ENCODE data around the gene RNF2. TPM values are rescaled to one million over a fixed set of nuclear protein-coding genes. Genes with fewer than 3 reads are reported as not detected.
A peak's percentile ranks its signal among the peaks of the same experiment; 100 is the strongest.

The RNF2 gene
- total and polyA plus RNA-seq, 2 of the 13 experiments (the other 11 are each of a cell fraction or from before 2014, with no cell fraction given) = 19.3 to 21.7 TPM

DNA sequence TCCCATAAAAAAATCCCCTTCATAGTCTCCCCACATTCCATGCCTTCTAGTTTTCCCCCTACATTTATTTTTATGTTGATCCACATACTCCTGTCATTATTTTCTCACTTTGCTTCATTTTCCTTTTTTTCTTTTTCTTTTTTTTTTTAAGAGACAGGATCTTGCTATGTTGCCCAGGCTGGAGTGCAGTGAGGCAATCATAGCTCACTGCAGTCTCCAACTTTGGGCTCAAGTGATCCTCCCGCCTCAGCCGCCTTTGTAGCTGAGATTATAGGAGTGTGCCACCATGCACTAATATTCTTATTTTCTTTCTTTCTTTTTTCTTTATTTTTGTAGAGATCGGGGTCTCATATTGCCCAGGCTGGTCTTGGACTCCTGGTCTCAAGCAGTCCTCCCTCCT is 7.8 kb downstream of the RNF2 start:
- Histone ChIP-seq H3K9me3 (ENCODE audit: low read length) (no peaks in the 10 kb centered on the region), H3K4me2 (ENCODE audit: low read depth, low read length) (no peak overlapping the region), H3K36me3 (replicated peaks in 1 of 2; ENCODE audit: control insufficient read depth in 1 of 2, insufficient read depth in 2 of 2, low read length in 2 of 2) (no peaks in the 10 kb centered on the region; a peak in 1 of 5 replicates), H3K27ac (ENCODE audit: extremely low read length, insufficient read depth, low read length) (no peak overlapping the region), H3K4me1 (ENCODE audit: insufficient read depth, low read length) (peaks cover 18% of the 10 kb centered on the region), H2AFZ (ENCODE audit: low read length) (no peak overlapping the region), H4K20me1 (ENCODE audit: insufficient read depth, low read length) (no peaks in the 10 kb centered on the region; the same call in 1 of the 2 replicates), H3K27me3 (ENCODE audit: control insufficient read depth in 1 of 2, insufficient read depth in 2 of 2, low read length in 2 of 2) (no peaks in the 10 kb centered on the region), H3K9ac (ENCODE audit: insufficient read depth, low read depth, low read length) (no peak overlapping the region), H3K79me2 (ENCODE audit: insufficient read depth, low read length) (peaks cover 64% of the 10 kb centered on the region), H3K4me3 (replicated peaks in 1 of 3; ENCODE audit: insufficient read depth in 1 of 3, low read depth in 2 of 3, low read length in 3 of 3) (no peak overlapping the region)
- intact Hi-C loops (cut with micrococcal nuclease; ENCODE audit: unreplicated experiment) (no loop called here), in situ Hi-C loops (cut with HindIII; ENCODE audit: extremely low pct_ligation_motif_present, low pct_unique_long_range_greater_than_20kb) (no loop called here)
- BruUV-seq (replicated peaks) = no TSS peak
- ATAC-seq = no peak
- DNase-seq (ENCODE audit: low spot score) = no peak
- 100% methylated on average over 3 of the region's 3 CpGs for WGBS (ENCODE audit: low lambda C conversion rate)
- ChIA-PET CTCF (ENCODE audit: low intra/inter-chr PET ratio, low total read pairs) (no interaction called here), POLR2A (no interaction called here)
- TF ChIP-seq DPF2 (CRISPR knock-in tag; IDR thresholded peaks at IDR 0.05; ENCODE audit: borderline replicate concordance, low read depth) (no peak), POLR2A (IDR thresholded peaks at IDR 0.05; ENCODE audit: insufficient read depth in 1 of 2, low read depth in 2 of 2, low read length in 2 of 2) (no peak), ZNF121 (CRISPR knock-in tag; IDR thresholded peaks at IDR 0.05) (peak; percentile 66), NFYC (CRISPR knock-in tag; IDR thresholded peaks at IDR 0.05) (no peak), NPAS2 (CRISPR knock-in tag; IDR thresholded peaks at IDR 0.05; ENCODE audit: borderline replicate concordance) (no peak), ZNF678 (CRISPR knock-in tag; IDR thresholded peaks at IDR 0.05) (no peak), ZNF572 (CRISPR knock-in tag; IDR thresholded peaks at IDR 0.05) (no peak)
- TF ChIP-seq, protein P1, sequence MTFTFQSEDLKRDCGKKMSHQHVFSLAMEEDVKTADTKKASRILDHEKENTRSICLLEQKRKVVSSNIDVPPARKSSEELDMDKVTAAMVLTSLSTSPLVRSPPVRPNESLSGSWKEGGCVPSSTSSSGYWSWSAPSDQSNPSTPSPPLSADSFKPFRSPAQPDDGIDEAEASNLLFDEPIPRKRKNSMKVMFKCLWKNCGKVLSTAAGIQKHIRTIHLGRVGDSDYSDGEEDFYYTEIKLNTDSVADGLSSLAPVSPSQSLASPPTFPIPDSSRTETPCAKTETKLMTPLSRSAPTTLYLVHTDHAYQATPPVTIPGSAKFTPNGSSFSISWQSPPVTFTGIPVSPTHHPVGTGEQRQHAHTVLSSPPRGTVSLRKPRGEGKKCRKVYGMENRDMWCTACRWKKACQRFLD (CRISPR knock-in tag; IDR thresholded peaks at IDR 0.05; ENCODE audit: borderline replicate concordance) = no peak
- no peak for FAIRE-seq

Data from HepG2 (cell line).